Osteocyte (in vitro differentiated cells): ENCODE data around the gene ZHX3. TPM values are rescaled to one million over a fixed set of nuclear protein-coding genes. Genes with fewer than 3 reads are reported as not detected.

Experiments used
- DNase-seq: peaks from one replicate; pipeline ENCODE4 v3.0.0; 2021; ENCODE audit warnings: mixed read lengths; ENCODE audit not compliant: unreplicated experiment; ENCODE audit errors: extremely low spot score
- H3K27ac Mint-ChIP-seq: one replicate; pipeline ENCODE4 v1.8.0; 2021; ENCODE audit warnings: mild to moderate bottlenecking, mixed read lengths; ENCODE audit not compliant: unreplicated experiment
- H3K27me3 Mint-ChIP-seq: one replicate; pipeline ENCODE4 v1.8.0; 2021; ENCODE audit warnings: mixed read lengths; ENCODE audit not compliant: unreplicated experiment
- H3K36me3 Mint-ChIP-seq: one replicate; pipeline ENCODE4 v1.8.0; 2021; ENCODE audit warnings: mixed read lengths; ENCODE audit not compliant: unreplicated experiment
- H3K4me1 Mint-ChIP-seq: one replicate; pipeline ENCODE4 v1.8.0; 2021; ENCODE audit warnings: mixed read lengths; ENCODE audit not compliant: unreplicated experiment
- H3K4me3 Mint-ChIP-seq: one replicate; pipeline ENCODE4 v1.8.0; 2021; ENCODE audit warnings: mild to moderate bottlenecking, moderate library complexity, mixed read lengths; ENCODE audit not compliant: unreplicated experiment
- H3K9me3 Mint-ChIP-seq: one replicate; pipeline ENCODE4 v1.8.0; 2021; ENCODE audit warnings: mixed read lengths; ENCODE audit not compliant: unreplicated experiment
- CTCF ChIP-seq: fragments of 200-600 bp; sonication (generic); IDR thresholded peaks from 2 replicates; pipeline ENCODE4 v1.5.0; 2021; ENCODE audit warnings: antibody characterized with exemption, mild to moderate bottlenecking, moderate library complexity
- total RNA-seq: library from RNA; stranded (reverse); gene quantifications from 2 replicates; pipeline ENCODE4 v1.2.1, GENCODE V29; 2021

ZHX3 gene
- total RNA-seq, 1 donor from 2014 or later = 44.5 TPM

DNA sequence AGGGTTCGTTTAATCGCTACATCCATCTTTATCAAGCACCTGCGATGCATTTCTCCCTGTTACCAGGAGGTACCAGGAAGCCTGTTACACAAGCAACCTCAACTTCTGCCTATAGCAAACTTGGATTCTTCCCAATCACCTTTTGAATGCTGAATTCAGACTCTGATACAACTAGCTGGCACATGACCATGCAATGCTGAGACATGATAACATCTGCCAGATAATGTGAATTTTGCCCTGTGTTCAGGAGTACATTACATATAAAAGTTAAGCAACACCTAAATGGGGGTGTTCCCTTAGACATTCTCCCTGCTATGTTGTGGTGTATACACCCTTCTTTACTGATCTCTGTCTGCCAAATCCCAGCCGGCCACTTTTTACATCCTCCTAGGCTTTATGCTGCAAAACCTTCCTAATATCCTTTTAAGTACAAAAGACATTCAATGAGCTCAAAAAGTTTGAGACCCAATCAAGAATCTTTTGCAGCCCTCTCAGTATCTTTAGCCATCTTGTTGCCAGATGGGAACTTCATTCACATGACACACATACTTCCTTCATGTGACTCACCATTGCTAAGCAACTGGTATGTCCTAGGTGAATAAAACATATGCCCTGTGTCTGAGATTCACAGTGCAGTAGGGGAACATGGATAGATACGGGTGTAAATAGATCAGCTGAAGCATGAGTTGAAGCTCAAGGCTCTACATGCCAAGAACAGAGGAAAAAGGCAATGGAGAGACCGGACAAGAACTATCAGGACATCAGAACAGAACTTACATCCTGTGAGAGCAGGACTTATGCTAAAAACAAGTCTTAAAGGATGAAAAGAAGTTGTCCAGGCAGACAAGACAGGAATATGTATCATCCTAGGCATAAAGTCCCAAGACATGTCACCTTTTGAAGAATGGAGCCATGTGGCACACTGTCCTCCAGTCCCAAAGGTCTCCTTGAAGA lies 84.3 kb downstream of the ZHX3 start:
- no peak for DNase-seq
- no peak for TF ChIP-seq CTCF
- no peaks in the 10 kb centered on the region for H3K9me3 Mint-ChIP-seq
- peaks cover 51% of the 10 kb centered on the region for H3K4me1 Mint-ChIP-seq
- no peaks in the 10 kb centered on the region for H3K36me3 Mint-ChIP-seq
- peak overlapping the region; percentile 77 for H3K27ac Mint-ChIP-seq
- no peak overlapping the region for H3K4me3 Mint-ChIP-seq
- no peaks in the 10 kb centered on the region for H3K27me3 Mint-ChIP-seq

- Mint-ChIP-seq H3K4me3 (no peak overlapping the region), H3K27ac (peak overlapping the region; percentile 43), H3K36me3 (peaks cover 2% of the 10 kb centered on the region), H3K4me1 (peaks cover 51% of the 10 kb centered on the region), H3K9me3 (no peaks in the 10 kb centered on the region), H3K27me3 (no peaks in the 10 kb centered on the region)
- DNase-seq = no peak
- TF ChIP-seq CTCF = no peak
Observed at GRCh38 chr20:41231136-41231535, 86.4 kb downstream of the ZHX3 start.

GRCh38 chr20:41230136-41230535 lies 87.4 kb downstream of the ZHX3 start:
- TF ChIP-seq CTCF = no peak
- Mint-ChIP-seq H3K9me3 (no peaks in the 10 kb centered on the region), H3K27ac (no peak overlapping the region), H3K36me3 (peaks cover 2% of the 10 kb centered on the region), H3K4me3 (no peak overlapping the region), H3K27me3 (no peaks in the 10 kb centered on the region), H3K4me1 (peaks cover 51% of the 10 kb centered on the region)
- no peak for DNase-seq

- peaks cover 2% of the 10 kb centered on the region for H3K36me3 Mint-ChIP-seq
- peaks cover 43% of the 10 kb centered on the region for H3K4me1 Mint-ChIP-seq
- peak overlapping the region; percentile 42 for H3K27ac Mint-ChIP-seq
- no peak for TF ChIP-seq CTCF
- no peak for DNase-seq
- no peaks in the 10 kb centered on the region for H3K27me3 Mint-ChIP-seq
- no peaks in the 10 kb centered on the region for H3K9me3 Mint-ChIP-seq
- H3K4me3 Mint-ChIP-seq = no peak overlapping the region
Observed at GRCh38 chr20:41229259-41229658, 88.3 kb downstream of the ZHX3 start.

DNA sequence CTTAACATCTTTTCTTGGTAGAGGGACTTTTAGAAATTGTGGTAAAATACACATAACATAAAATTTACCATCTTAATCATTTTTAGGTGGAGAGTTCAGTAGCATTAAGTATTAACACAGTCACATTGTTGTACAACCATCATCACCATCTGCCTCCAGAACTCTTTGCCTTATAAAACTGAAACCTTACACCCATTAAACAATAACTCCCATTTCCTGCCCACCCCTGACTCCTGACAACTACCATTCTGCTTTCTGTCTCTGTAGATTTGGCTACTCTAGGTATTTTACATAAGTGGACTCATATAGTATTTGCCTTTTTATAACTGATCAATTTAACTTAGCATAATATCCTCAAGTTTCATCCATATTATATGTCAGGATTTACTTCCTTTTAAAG lies 88.7 kb downstream of the ZHX3 start:
- Mint-ChIP-seq H3K36me3 (peaks cover 2% of the 10 kb centered on the region), H3K4me3 (no peak overlapping the region), H3K9me3 (no peaks in the 10 kb centered on the region), H3K27me3 (no peaks in the 10 kb centered on the region), H3K27ac (peak overlapping the region; percentile 42), H3K4me1 (peaks cover 42% of the 10 kb centered on the region)
- no peak for DNase-seq
- TF ChIP-seq CTCF = no peak
